Suppressor macrophage treated with lipopolysaccharide for 1 hour (primary cell): ENCODE data around the gene RASA2.
"Not testable (repeated sequence)": the region's sequence is repeated elsewhere in the genome, so short reads cannot be mapped to it uniquely, and the experiment has no call there.

Experiments used
- DNase-seq, 3 donors: peaks; one replicate each; pipeline ENCODE4 v3.0.0-alpha.2; 2020 to 2022

RASA2 gene

GRCh38 chr3:141600331-141600730 is 113.5 kb downstream of the RASA2 start:
- no peak for DNase-seq

GRCh38 chr3:141602706-141603105 is 115.9 kb downstream of the RASA2 start:
- DNase-seq = no peak

GRCh38 chr3:141603473-141604035 is 116.7 kb downstream of the RASA2 start:
- no peak for DNase-seq

- DNase-seq = no peak
These were observed 119.1 kb downstream of the RASA2 start for GRCh38 chr3:141605883-141606282.

- no peak for DNase-seq
These were observed 121.6 kb downstream of the RASA2 start for GRCh38 chr3:141608438-141608837.

GRCh38 chr3:141610939-141611338 is 124.1 kb downstream of the RASA2 start:
- no peak for DNase-seq

- no peak for DNase-seq
These were observed 131.5 kb downstream of the RASA2 start for GRCh38 chr3:141618103-141618910.

- no peak for DNase-seq
These were observed 132.1 kb downstream of the RASA2 start for GRCh38 chr3:141618938-141619337.

- DNase-seq = no peak
These were observed 132.6 kb downstream of the RASA2 start for GRCh38 chr3:141619450-141619849.

- DNase-seq = no peak
These were observed 136.9 kb downstream of the RASA2 start for GRCh38 chr3:141623691-141624090.

- DNase-seq = no peak
These were observed 138.7 kb downstream of the RASA2 start for GRCh38 chr3:141625506-141625905.

- not testable (repeated sequence) for DNase-seq
These were observed 141.5 kb downstream of the RASA2 start for GRCh38 chr3:141628334-141628733.

GRCh38 chr3:141628868-141629441 is 142.1 kb downstream of the RASA2 start:
- not testable (repeated sequence) for DNase-seq

- no peak for DNase-seq
These were observed 143.1 kb downstream of the RASA2 start for GRCh38 chr3:141629976-141630375.

- no peak for DNase-seq
These were observed 146.1 kb downstream of the RASA2 start for GRCh38 chr3:141632779-141633374.

- no peak for DNase-seq
These were observed 155.4 kb downstream of the RASA2 start for GRCh38 chr3:141642215-141642614.

- DNase-seq = no peak
These were observed 156.6 kb downstream of the RASA2 start for GRCh38 chr3:141643391-141643790.

- no peak for DNase-seq
These were observed 157.0 kb downstream of the RASA2 start for GRCh38 chr3:141643796-141644195.

GRCh38 chr3:141644931-141645330 is 158.1 kb downstream of the RASA2 start:
- peak; percentile 81 to 90 (median 83) for DNase-seq

GRCh38 chr3:141646760-141647561 is 160.1 kb downstream of the RASA2 start:
- DNase-seq = peak; percentile 77 to 85 (median 78)

GRCh38 chr3:141647562-141647915 is 160.7 kb downstream of the RASA2 start:
- no peak for DNase-seq

GRCh38 chr3:141648055-141648910 is 161.5 kb downstream of the RASA2 start:
- DNase-seq = no peak
